Measurements from ENCODE around the gene MAP1LC3A.

The MAP1LC3A gene

DNA sequence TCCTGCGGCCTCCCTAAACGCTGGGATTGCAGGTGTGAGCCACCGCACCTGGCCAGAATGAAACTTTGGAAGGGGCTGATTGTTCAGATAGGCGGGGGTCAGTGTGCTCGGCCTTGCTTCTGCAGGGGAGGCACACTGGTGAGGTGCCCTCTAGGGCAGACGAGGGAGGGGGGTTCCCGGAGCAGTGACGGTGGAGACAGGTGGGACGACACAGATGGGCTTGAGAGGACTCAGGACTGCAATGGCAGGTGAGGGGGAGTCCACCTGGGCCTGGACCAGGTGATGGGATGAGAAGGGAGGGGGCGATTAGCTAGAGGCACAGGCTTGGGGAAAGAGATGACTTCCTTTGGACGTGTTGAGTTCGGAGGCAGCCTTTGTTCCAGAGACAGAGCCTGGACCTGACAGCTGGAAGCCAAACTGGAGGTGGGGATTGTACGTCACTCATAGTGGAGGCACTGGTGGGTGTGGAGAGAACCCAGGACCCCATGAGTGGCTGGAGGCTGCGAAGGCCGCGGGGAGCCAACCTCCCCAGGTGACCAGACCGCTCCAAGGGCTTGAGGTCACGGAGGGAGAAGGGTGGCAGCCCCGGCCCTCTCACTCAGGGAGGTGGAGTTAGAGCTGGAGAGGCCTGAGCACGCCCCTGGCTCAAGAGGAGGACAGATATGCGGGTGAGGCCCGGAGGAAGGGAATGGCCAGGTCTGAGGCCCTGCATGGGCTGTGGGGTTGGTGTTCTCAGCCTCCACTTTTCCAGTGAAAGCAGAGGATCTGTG, 10.5 kb upstream of the MAP1LC3A start:
- no peak for DNase-seq (ENCODE audit: low read depth in 2 of 3, low spot score in 2 of 3)

DNA sequence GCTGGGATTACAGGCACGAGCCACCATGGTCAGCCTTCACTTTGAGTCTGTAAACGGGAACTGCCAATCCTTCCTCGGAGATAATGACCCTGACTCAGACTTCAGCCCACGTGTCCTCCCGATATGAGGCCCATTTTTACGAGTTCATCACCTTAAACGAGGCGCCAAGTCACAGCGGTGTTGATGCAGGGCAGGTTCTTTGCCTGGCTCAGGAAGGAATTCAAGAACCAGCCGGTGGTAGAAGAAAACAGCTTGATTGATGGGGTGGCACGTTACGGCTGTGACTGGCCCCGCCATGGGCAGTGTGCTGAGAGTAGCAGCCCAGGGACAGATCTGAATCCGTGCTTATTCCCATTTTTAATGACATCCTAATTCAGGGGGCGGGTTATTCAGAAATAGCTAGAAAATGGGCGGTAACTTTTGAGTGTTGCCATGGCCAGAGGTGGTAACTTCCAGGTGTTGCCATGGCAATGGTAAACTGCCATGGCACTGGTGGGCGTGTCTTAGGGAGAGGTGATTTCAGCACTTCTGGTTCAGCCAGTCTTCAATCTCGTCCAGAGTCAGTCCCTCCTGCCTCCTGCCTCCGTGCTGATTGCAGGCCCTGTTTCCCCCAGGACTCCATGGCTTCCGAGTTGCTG, 9.1 kb upstream of the MAP1LC3A start:
- DNase-seq (ENCODE audit: low read depth in 2 of 3, low spot score in 2 of 3) = no peak

DNA sequence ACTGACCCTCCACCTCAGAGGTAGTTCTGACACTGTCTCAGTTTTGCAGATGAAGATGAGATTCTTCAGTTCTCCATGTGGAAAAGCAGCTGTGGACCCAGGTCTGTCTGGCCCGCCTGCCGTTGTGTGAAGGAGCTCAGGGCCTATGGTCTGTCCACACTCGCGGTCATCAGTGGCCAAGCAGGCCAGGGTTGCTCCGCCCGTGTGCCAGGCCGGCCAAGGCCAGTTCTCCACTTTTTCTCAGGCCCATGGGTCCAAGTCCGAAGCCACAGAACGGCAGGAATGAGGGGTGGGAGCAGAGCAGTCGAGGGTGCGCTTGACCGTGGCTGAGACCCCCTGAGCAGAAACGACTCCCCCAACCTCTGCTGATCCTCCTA, 8.6 kb upstream of the MAP1LC3A start:
- no peak for DNase-seq (ENCODE audit: low read depth in 2 of 3, low spot score in 2 of 3)

DNA sequence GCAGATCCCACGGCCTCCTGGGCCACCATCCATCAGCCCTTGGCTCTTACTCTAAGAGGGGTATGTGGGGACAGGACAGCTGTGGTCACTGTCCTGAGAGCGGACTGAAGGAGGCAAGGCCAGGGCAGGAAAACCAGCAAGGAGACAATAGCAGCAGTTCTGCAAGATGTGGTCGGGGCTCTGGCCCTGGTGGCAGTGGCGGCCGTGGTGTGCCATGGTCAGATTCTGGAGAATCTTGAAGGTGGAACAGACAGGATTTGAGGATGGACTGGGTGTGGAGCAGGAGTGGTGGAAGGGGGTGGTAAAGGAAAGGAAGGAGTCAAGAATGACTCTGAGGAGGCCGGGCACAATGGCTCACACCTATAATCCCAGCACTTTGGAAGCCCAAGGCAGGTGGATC, 5.9 kb upstream of the MAP1LC3A start:
- no peak for DNase-seq (ENCODE audit: low read depth in 2 of 3, low spot score in 2 of 3)

DNA sequence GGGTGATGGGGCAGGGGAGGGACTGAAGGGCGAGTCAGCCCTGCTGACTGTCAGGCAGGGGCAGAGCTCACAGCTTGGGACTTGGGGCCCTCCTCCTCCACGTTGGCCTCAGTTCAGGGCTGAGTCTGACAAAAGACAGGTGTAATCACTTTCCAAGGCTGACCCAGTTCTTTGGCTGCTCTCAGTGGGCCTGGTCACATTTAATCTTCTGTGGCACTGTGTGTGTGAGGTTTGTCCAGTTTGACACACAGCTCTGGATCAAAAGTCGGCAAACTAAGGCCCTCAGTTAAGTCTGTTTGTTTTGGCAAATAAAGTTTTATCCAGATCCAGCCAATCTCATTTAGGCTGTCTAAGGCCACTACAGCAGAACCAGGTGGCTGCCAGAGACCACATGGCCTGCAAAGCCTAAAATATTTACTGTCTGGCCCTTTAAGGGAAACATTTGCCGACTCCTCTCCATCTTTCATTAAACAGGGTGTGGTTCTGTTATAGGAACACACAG, 5.1 kb upstream of the MAP1LC3A start:
- DNase-seq (ENCODE audit: low read depth in 2 of 3, low spot score in 2 of 3) = no peak

DNA sequence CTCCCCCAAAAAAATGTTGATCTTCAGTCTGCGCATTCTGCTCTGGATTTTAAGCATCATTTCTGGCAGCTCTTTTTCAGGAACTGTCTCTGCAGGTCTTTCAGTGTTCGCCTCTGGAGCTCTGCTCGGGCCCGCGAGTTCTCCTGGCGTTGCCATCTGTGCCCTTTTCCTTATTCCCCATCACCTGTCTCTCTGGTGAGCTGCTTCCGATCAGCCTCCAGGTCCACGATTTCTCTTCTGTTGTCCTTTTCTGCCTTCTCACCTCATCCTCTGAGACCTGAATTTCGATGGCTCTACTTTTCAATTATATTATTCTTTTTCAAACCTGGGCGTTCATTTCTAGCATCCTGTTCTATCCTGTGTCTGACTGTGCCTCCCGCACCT, 590 bp upstream of the MAP1LC3A start:
- DNase-seq (ENCODE audit: low read depth in 2 of 3, low spot score in 2 of 3) = no peak

DNA sequence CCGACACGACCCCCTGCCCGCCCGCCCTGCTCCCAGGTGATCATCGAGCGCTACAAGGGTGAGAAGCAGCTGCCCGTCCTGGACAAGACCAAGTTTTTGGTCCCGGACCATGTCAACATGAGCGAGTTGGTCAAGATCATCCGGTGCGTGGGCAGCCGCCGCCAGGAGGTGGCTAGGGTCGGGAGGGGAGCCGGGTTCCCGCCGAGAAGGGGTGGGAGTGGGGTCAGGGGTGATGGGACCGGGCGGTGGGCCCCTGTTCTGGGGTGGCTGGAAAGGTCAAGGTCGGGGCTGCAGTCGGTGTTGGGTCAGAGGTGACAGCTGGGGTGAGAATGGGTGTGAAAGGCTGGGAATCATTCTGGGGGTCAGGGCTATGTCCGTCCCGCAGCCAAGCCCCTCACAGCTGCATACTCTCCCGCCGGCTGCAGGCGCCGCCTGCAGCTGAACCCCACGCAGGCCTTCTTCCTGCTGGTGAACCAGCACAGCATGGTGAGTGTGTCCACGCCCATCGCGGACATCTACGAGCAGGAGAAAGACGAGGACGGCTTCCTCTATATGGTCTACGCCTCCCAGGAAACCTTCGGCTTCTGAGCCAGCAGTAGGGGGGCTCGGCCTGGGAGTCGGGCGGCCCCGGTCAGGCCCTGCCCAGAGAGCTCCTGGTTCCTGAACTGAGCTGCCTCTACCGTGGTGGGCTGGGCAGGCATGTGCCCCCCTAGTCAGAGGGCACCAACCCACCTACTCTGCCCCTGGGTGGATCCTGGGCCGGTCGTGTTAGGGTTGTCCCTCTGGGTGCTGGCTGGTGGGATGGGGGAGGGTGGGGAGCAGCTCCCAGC, 1.0 kb downstream of the MAP1LC3A start:
- DNase-seq (ENCODE audit: low read depth in 2 of 3, low spot score in 2 of 3) = no peak

DNA sequence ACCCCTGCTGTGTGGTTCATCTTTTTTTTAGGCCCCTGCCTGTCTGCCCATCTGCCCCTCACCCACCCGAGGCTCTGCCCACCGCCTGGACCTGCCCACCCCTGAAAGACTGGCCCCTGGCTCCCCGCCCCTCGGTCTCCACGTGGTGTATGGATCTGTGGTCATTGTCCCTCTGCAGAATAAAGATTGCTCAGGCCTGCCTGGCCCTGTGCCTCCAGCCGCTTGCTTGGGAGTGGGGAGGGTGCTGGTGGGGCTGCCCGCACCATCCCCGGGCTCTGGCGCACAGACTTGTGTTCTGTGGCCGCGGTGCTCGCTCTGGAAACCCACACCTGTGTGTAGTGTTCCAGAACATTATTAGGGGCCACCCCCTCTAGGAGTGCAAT, 1.6 kb downstream of the MAP1LC3A start:
- no peak for DNase-seq (ENCODE audit: low read depth in 2 of 3, low spot score in 2 of 3)

DNA sequence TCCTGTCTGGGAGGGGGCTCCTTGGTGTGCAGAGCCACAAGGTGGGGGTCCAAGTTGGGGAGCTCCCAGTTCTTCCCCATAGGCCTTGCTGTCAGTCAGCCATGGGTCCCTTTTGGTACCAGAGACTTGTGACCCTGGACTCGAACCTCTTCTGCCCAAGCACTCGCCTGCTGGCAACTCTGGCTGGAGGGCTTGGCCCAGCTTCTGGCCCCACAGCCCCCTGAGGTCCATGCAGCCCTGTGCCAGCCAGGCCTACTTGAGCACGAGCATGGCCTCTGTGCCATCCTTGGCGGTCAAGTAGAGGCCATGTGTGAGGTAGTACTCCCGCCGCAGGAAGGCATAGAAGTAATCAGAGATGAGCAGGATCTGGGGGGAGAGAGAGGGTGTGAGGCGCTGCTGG, 2.1 kb downstream of the MAP1LC3A start:
- no peak for DNase-seq (ENCODE audit: low read depth in 2 of 3, low spot score in 2 of 3)

DNA sequence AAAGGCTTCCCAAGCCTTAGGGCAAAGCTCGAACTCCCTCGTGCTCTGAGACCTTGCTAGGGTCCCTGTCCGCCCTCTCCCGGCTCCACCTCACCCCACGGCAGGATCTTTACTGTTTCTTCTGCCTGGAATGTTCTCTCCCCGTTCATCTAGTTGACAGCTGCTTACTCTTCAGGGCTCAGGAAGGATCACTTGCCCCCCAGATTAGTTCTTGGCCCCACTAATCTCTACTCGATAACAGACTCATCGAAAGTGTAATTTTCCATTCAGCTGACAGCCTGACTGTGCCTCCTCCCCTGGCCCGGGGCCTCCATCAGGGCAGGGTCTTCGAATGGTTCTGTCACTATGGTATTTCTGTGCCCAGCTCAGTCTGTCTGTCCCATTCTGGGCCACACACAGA, 3.1 kb downstream of the MAP1LC3A start:
- no peak for DNase-seq (ENCODE audit: low read depth in 2 of 3, low spot score in 2 of 3)

DNA sequence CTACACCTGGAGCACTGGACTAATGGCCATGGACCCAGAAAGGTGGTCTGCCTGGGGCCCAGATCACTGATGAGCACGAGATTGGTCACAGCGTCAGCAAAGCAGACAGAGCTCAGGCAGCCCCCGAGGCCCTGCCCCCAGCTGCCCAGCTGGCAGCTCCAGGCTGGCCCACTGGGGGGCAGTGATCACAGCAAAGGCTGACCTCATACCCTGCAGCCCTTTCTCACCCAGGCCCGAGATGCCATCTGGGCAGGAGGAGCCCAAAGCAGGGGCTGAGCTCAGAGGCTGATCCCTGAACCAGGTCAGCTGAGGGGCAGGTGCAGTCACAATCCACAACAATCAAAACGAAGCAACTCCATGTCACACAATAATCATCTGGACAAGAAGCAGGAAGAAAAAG, 4.1 kb downstream of the MAP1LC3A start:
- DNase-seq (ENCODE audit: low read depth in 2 of 3, low spot score in 2 of 3) = no peak

DNA sequence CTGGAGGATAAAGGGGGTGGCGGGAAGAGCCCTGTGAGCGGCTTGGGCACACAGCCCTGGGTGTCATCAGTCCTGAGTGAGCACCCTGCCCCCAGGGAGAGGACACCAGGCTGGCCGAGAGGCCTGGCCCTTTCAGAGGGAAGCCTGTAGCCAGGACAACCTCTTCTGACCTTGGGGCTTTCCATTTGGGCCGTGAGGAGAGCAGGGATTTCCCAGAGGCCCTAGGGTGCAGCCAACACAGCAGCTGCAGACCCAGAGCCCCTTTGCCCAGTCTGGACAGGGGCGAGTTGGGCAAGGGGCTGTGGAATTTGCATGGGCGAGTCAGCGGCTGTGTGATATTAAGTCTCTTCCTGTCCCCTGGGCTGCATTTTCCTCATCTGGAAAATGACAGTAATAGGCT, 6.3 kb downstream of the MAP1LC3A start:
- no peak for DNase-seq (ENCODE audit: low read depth in 2 of 3, low spot score in 2 of 3)

DNA sequence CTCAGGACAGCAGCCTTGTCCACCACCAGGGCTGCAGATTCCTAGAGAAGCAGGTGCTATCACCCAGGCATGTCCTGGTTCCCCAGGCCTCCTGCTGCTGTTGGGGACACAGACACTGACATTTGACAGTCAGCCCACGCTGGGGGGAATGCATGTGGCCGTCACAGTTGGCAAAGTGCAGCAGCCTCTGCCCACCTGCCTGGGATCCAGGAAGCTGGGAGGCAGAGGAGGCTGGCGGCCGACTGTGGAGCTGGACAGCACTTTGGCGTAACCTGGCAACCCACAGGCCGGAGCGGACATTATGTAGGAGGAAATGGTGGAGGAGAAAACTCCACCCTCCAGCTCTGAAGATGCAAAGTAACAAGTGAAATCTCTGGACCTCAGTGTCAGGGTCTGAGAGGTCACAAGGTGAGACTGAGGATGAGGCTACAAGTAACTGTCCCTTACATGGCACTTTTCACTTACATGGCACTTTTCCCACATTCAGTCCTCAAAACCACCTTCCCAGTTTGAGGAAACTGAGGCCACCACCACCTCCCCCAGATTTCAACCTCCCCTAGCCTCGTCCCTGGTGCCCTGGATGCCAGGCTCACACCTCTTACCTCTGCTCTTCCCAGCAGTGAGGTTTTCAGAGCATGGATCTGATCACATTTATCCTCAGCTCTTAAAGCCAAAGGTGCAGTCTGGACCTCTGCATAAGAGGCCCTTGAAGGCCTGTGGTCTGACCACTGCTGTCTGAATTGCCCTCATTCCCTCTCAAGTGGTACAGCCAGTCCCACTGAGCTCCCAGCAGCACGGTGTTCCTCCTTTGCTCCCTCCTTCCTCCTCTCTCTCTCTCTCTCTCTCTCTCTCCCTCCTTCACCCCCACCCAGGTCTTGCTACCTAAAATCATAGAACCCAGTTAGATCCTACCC, 8.7 kb downstream of the MAP1LC3A start:
- DNase-seq (ENCODE audit: low read depth in 2 of 3, low spot score in 2 of 3) = no peak

DNA sequence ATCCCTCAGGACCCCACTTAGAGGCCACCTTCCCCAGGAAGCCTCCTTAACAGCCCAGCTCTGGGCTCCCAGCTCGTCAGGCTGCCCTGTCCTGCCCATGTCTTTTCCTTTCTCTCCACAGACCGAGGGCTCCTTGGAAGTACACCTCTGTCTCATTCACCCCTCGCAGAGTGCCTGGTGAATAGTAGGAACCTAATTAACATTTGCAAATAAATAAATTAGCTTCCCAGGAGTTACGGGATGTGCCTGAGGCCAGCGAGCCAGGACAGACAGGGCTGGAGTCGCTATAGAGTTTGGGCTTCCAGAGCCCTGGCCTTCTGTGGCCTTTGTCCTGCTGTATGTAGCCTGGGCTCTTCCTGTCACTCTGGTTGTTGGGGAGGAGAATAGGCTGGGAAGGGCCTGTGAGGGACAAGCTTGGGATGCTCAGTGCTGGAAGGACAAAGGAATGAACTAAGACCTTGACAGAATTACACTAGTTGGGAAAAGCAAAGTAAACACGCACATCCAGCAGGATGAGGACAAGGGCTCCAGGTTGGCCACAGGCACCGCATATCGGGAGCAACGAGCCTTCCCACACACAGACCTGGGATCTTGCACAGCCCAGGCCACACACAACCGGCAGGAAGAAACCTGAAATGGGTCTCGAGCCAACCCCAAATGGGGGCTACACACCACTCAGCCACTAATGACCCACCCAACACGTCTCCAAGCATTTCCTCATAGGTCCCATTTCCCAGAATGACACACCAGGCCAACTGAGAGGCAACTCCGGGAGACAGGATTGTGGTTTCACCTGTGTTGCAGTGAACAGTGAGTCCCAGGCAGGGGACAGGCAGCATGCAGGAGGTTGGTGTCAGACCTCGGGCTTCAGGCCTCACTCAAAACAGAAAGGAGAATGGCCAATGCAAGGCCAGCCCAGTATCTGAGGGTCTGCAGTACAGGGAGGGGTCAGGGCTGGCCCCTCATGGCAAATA, 9.7 kb downstream of the MAP1LC3A start:
- DNase-seq (ENCODE audit: low read depth in 2 of 3, low spot score in 2 of 3) = no peak

DNA sequence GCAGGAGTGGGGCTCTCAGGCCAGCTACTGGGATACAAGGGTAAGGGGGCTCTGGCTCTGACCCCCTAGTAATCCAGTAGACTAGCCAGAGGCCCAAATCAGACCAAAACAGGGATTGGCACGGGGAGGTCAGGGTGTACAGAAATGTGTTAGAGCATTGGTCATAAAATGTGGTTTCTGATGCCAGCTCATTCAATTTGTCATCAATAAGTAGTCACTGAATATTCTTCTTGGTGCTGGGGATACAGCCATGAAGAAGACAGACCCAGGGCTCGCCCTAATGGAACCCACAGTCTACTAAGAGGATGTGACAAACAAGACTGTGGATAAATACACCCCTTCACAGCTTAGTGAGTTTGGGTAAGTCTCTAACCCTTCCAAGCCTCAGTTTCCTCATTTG, 11.1 kb downstream of the MAP1LC3A start:
- no peak for DNase-seq (ENCODE audit: low read depth in 2 of 3, low spot score in 2 of 3)

DNA sequence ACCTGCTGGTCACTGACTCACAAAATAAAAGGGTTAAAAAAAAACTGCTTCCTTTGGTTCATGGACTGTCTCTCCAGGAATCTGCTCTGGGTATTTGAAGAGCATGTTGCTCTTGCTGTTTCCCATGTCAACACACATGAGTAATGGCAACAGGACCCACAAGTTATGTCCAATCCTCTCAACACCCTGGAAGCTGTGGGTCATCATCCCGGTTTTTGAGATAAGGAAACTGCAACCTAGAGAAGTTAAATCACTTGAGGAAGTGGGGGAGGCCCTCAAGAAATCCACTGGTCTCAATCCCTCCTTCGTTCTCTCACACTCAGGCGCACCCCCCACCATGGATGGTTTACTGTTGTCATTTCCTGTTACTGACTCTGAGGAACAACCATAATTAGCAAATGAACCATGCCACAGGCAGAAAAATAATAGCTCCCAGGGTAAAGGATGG, 12.4 kb downstream of the MAP1LC3A start:
- DNase-seq (ENCODE audit: low read depth in 2 of 3, low spot score in 2 of 3) = no peak

DNA sequence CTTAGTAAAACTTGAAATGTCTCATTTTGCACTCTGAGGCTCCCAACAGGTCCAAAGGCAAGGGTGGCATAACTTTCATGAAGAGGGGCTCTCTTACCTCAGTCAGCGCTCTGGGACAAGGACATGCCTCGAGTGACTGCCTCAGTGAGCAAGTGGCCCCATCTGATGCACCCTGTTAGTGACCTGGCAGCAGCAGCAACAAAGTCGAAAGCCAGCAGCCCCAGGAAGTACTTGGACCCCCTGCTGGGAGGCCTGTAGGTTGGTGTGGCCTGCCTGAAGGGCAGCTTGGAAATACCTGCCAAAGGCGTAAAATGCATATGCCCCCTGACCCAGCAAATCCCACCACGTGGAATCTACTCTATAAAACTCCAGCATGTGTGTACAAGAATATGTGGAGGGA, 13.2 kb downstream of the MAP1LC3A start:
- no peak for DNase-seq (ENCODE audit: low read depth in 2 of 3, low spot score in 2 of 3)

DNA sequence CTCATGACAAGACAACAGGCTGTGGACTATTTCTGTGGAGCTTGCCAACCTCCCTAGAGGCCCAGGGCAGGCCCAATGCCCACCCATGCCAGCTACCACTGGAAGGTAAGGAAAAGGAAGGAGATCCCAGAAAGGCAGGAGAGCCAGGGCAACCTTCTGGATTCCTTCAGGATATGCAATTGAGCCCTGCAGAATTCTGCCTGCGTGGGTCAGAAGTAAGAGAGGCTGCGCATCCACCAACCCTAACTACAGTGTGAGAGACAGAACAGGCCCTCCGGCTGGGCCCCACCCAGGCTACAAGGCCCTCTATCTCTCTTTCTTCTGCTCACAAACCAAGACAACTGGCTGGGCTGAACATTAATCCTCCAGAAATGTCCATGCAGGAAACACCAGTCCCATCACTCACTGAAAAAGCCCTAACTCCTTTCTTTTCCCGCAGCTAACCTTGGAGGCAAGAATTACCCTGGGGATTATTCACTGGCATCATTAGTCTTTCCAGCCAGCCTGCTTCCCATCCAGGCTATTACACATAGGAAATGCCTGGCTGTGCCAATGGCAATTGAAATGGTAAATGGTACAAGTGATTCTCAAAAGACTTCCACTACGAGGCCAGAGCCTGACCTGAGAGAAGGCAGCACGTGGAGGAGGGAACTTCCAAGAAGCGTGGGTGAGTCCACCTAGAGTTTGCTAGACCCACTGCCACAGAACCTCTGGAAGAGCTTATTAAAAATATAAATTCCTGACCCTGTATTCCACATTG, 15.2 kb downstream of the MAP1LC3A start:
- DNase-seq (ENCODE audit: low read depth in 2 of 3, low spot score in 2 of 3) = no peak

DNA sequence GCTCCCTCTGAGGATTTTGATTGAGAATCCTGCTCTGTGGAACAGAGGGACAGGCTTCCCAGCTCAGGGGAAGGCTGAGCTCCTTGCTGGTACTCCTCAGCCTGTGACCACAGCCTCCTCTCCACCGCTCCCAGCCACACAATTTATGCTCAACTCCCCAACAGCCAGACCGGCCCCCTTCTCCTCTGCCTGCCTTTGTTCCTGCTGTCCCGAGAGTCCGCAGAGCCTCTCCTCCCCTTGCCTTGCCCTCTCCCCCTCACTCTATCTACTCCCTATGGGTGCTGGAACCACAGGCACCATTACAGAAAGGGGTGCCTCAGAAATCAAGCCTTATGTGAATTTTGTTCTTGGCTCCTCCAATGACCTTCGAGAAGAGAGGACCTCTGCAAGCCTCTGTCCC, 15.9 kb downstream of the MAP1LC3A start:
- DNase-seq (ENCODE audit: low read depth in 2 of 3, low spot score in 2 of 3) = no peak
